HG02678 (cell line): Measurements from ENCODE around the gene TSPAN4.

Experiments used
- ATAC-seq: cut with Tn5 transposase; IDR thresholded peaks from one replicate; pipeline ENCODE4 v1.9.1; 2021; ENCODE audit warnings: mild to moderate bottlenecking, moderate library complexity; ENCODE audit not compliant: unreplicated experiment

TSPAN4 gene

GRCh38 chr11:883527-883926 lies 40.9 kb downstream of the TSPAN4 start:
- ATAC-seq = no peak

GRCh38 chr11:884578-885070 lies 42.0 kb downstream of the TSPAN4 start:
- no peak for ATAC-seq

- ATAC-seq = no peak
Measured at GRCh38 chr11:886568-886967, 43.9 kb downstream of the TSPAN4 start.

GRCh38 chr11:887589-887988 lies 44.9 kb downstream of the TSPAN4 start:
- no peak for ATAC-seq

- no peak for ATAC-seq
Measured at GRCh38 chr11:888310-889212, 45.9 kb downstream of the TSPAN4 start.

- no peak for ATAC-seq
Measured at GRCh38 chr11:889257-889656, 46.6 kb downstream of the TSPAN4 start.

- ATAC-seq = no peak
Measured at GRCh38 chr11:889687-890475, 47.2 kb downstream of the TSPAN4 start.

- ATAC-seq = no peak
Measured at GRCh38 chr11:890794-891540, 48.3 kb downstream of the TSPAN4 start.

GRCh38 chr11:893008-893654 lies 50.5 kb downstream of the TSPAN4 start:
- no peak for ATAC-seq

GRCh38 chr11:894575-895201 lies 52.0 kb downstream of the TSPAN4 start:
- ATAC-seq = no peak

GRCh38 chr11:895331-896110 lies 52.9 kb downstream of the TSPAN4 start:
- no peak for ATAC-seq

GRCh38 chr11:897253-898142 lies 54.8 kb downstream of the TSPAN4 start:
- no peak for ATAC-seq

GRCh38 chr11:898143-898511 lies 55.5 kb downstream of the TSPAN4 start:
- no peak for ATAC-seq

GRCh38 chr11:898540-899190 lies 56.0 kb downstream of the TSPAN4 start:
- no peak for ATAC-seq

- no peak for ATAC-seq
Measured at GRCh38 chr11:899724-900123, 57.1 kb downstream of the TSPAN4 start.

- no peak for ATAC-seq
Measured at GRCh38 chr11:900545-900944, 57.9 kb downstream of the TSPAN4 start.

- ATAC-seq = no peak
Measured at GRCh38 chr11:901452-902061, 58.9 kb downstream of the TSPAN4 start.

- no peak for ATAC-seq
Measured at GRCh38 chr11:904380-904779, 61.7 kb downstream of the TSPAN4 start.
